HG03025 (cell line): Measurements from ENCODE around the gene RAMACL.

Experiments used
- ATAC-seq: cut with Tn5 transposase; IDR thresholded peaks from one replicate; pipeline ENCODE4 v1.9.1; 2021; ENCODE audit warnings: mild to moderate bottlenecking, moderate library complexity; ENCODE audit not compliant: unreplicated experiment, low FRiP score

The RAMACL gene

GRCh38 chr6:166580076-166581050 is 6.1 kb downstream of the RAMACL start:
- no peak for ATAC-seq

GRCh38 chr6:166579237-166579850 is 7.1 kb downstream of the RAMACL start:
- ATAC-seq, result no peak

GRCh38 chr6:166578536-166579236 is 7.8 kb downstream of the RAMACL start:
- ATAC-seq, result no peak

GRCh38 chr6:166575205-166575604 is 11.3 kb downstream of the RAMACL start:
- no peak for ATAC-seq

- ATAC-seq, result no peak
Measured at GRCh38 chr6:166573511-166574216, 12.8 kb downstream of the RAMACL start.

- ATAC-seq, result no peak
Measured at GRCh38 chr6:166572370-166573261, 13.9 kb downstream of the RAMACL start.

GRCh38 chr6:166570929-166571713 is 15.4 kb downstream of the RAMACL start:
- no peak for ATAC-seq

GRCh38 chr6:166569206-166569605 is 17.3 kb downstream of the RAMACL start:
- ATAC-seq, result no peak

GRCh38 chr6:166567813-166568212 is 18.7 kb downstream of the RAMACL start:
- ATAC-seq, result no peak

GRCh38 chr6:166567107-166567506 is 19.4 kb downstream of the RAMACL start:
- ATAC-seq, result no peak

- no peak for ATAC-seq
Measured at GRCh38 chr6:166566026-166567011, 20.2 kb downstream of the RAMACL start.

GRCh38 chr6:166565084-166565967 is 21.2 kb downstream of the RAMACL start:
- ATAC-seq, result no peak

- no peak for ATAC-seq
Measured at GRCh38 chr6:166563805-166564204, 22.7 kb downstream of the RAMACL start.

- no peak for ATAC-seq
Measured at GRCh38 chr6:166563200-166563599, 23.3 kb downstream of the RAMACL start.

- ATAC-seq, result no peak
Measured at GRCh38 chr6:166562726-166563125, 23.8 kb downstream of the RAMACL start.

GRCh38 chr6:166561771-166562359 is 24.6 kb downstream of the RAMACL start:
- ATAC-seq, result no peak
